SKM-1 (cell line): Measurements from ENCODE around the gene LITAF.

ENCODE experiments used
- DNase-seq: peaks from one replicate; lab custom pipeline; 2025; ENCODE audit not compliant: unreplicated experiment; lab: John Stamatoyannopoulos, UW

Gene LITAF

GRCh38 chr16:11586856-11587642, at the start of gene LITAF:
TSS of gene LITAF (minus strand) at chr16:11586919. CDS start at chr16:11556730, 30,189 bp downstream.
- DNase-seq: no peak

- DNase-seq: no peak
These were observed 49.5 kb upstream of the LITAF start for GRCh38 chr16:11636172-11636721.

- DNase-seq: no peak
These were observed 49.0 kb upstream of the LITAF start for GRCh38 chr16:11635679-11636171.

GRCh38 chr16:11635113-11635652, 48.5 kb upstream of the LITAF start:
- no peak for DNase-seq

GRCh38 chr16:11634312-11634711, 47.6 kb upstream of the LITAF start:
- DNase-seq: no peak

- no peak for DNase-seq
These were observed 46.4 kb upstream of the LITAF start for GRCh38 chr16:11633113-11633512.

GRCh38 chr16:11632455-11632939, 45.8 kb upstream of the LITAF start:
- no peak for DNase-seq

- no peak for DNase-seq
These were observed 44.5 kb upstream of the LITAF start for GRCh38 chr16:11631214-11631613.

GRCh38 chr16:11630768-11631056, 44.0 kb upstream of the LITAF start:
- DNase-seq: no peak

- DNase-seq: no peak
These were observed 43.5 kb upstream of the LITAF start for GRCh38 chr16:11630046-11630767.

GRCh38 chr16:11629071-11630030, 42.6 kb upstream of the LITAF start:
- DNase-seq: peak; percentile 48

GRCh38 chr16:11627822-11628457, 41.2 kb upstream of the LITAF start:
- no peak for DNase-seq

GRCh38 chr16:11627292-11627663, 40.6 kb upstream of the LITAF start:
- DNase-seq: no peak

- DNase-seq: no peak
These were observed 40.1 kb upstream of the LITAF start for GRCh38 chr16:11626657-11627291.

- no peak for DNase-seq
These were observed 39.0 kb upstream of the LITAF start for GRCh38 chr16:11625769-11626168.

- DNase-seq: no peak
These were observed 38.2 kb upstream of the LITAF start for GRCh38 chr16:11624636-11625607.

- DNase-seq: no peak
These were observed 37.5 kb upstream of the LITAF start for GRCh38 chr16:11624205-11624604.

- DNase-seq: no peak
These were observed 35.4 kb upstream of the LITAF start for GRCh38 chr16:11621920-11622651.
